ENCODE results near the gene NRIP2.

GRCh38 chr12:2835691-2836403 is 1.0 kb upstream of the NRIP2 start:
- TF ChIP-seq POLR2A (IDR thresholded peaks at IDR 0.05; ENCODE audit: low read depth, low read length) (no peak), CTCF (IDR thresholded peaks at IDR 0.05; ENCODE audit: extremely low read depth in 1 of 2, insufficient read depth in 1 of 2, low read depth in 1 of 2, low read length in 2 of 2) (no peak), EZH2 (IDR thresholded peaks at IDR 0.05; ENCODE audit: borderline replicate concordance, low read depth, low read length, severe bottlenecking) (no peak), MYC (IDR thresholded peaks at IDR 0.05; ENCODE audit: low read depth, low read length) (no peak), MAX (IDR thresholded peaks at IDR 0.05; ENCODE audit: insufficient read depth, insufficient read length) (no peak), POLR2AphosphoS5 (IDR thresholded peaks at IDR 0.05; ENCODE audit: insufficient read depth, low read depth, low read length) (no peak), JUN (IDR thresholded peaks at IDR 0.05; ENCODE audit: borderline replicate concordance, insufficient read depth, insufficient read length, low read depth) (no peak), FOS (IDR thresholded peaks at IDR 0.05; ENCODE audit: borderline replicate concordance, insufficient read depth, low read length) (no peak), GATA2 (IDR thresholded peaks at IDR 0.05; ENCODE audit: insufficient read depth, insufficient read length, low read depth, low read length) (no peak)

All from endothelial cell of umbilical vein (primary cell).